Measurements from ENCODE around the gene KIF16B. TPM values are rescaled to one million over a fixed set of nuclear protein-coding genes. Genes with fewer than 3 reads are reported as not detected.

The KIF16B gene
- total RNA-seq, 1 experiment from 2014 or later: 4.6 TPM

DNA sequence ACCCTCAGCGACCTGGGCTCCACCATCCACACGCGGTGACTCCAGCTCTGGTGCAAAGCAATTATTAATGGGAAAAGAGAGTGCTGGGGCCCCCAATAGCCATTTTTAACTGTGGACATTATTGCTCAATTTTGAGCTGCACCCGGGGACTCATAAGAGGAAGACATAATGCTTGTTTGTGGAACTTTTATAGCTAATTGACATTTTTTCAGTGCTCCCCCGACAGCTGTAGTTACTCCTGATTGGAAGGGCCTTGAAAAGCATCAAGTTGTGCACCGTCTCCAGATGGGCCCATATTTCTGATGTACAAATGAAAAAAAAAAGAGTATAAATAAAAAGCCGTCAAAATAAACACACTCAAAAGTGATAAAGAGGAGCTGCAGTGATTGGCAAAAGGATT lies 327.0 kb downstream of the KIF16B start:
- POLR2A ChIA-PET (ENCODE audit: low non-redundant PET): interaction anchor here (0.6 kb wide), 1 partner anchor 417 kb away, joined by 4 read pairs; no protein-coding TSS in a partner anchor
- intact Hi-C loops (cut with micrococcal nuclease; ENCODE audit: unreplicated experiment): no loop called here
- Histone ChIP-seq H3K9me3 (ENCODE audit: low read depth, low read length, poor library complexity, severe bottlenecking) (no peaks in the 10 kb centered on the region), H3K27me3 (replicated peaks; ENCODE audit: insufficient read depth, low read depth, low read length, poor library complexity) (no peaks in the 10 kb centered on the region), H3K4me3 (ENCODE audit: low read depth, low read length, poor library complexity, severe bottlenecking) (no peak overlapping the region), H3K27ac (ENCODE audit: low read depth, low read length, poor library complexity, severe bottlenecking) (no peak overlapping the region), H3K4me1 (ENCODE audit: insufficient read depth, low read length, poor library complexity, severe bottlenecking) (no peaks in the 10 kb centered on the region), H3K36me3 (ENCODE audit: insufficient read depth, low read length, poor library complexity, severe bottlenecking) (no peaks in the 10 kb centered on the region)
- no peak for DNase-seq (ENCODE audit: low spot score)
- TF ChIP-seq, protein P1, sequence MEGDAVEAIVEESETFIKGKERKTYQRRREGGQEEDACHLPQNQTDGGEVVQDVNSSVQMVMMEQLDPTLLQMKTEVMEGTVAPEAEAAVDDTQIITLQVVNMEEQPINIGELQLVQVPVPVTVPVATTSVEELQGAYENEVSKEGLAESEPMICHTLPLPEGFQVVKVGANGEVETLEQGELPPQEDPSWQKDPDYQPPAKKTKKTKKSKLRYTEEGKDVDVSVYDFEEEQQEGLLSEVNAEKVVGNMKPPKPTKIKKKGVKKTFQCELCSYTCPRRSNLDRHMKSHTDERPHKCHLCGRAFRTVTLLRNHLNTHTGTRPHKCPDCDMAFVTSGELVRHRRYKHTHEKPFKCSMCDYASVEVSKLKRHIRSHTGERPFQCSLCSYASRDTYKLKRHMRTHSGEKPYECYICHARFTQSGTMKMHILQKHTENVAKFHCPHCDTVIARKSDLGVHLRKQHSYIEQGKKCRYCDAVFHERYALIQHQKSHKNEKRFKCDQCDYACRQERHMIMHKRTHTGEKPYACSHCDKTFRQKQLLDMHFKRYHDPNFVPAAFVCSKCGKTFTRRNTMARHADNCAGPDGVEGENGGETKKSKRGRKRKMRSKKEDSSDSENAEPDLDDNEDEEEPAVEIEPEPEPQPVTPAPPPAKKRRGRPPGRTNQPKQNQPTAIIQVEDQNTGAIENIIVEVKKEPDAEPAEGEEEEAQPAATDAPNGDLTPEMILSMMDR (conservative IDR thresholded peaks at IDR 0.05; ENCODE audit: low read depth, low read length): no peak
- no peak for TF ChIP-seq EZH2 (IDR thresholded peaks at IDR 0.05; ENCODE audit: borderline replicate concordance, low read depth, low read length, poor library complexity, severe bottlenecking)
- CTCF ChIA-PET: no interaction called here
- BruUV-seq (replicated peaks): no TSS peak

DNA sequence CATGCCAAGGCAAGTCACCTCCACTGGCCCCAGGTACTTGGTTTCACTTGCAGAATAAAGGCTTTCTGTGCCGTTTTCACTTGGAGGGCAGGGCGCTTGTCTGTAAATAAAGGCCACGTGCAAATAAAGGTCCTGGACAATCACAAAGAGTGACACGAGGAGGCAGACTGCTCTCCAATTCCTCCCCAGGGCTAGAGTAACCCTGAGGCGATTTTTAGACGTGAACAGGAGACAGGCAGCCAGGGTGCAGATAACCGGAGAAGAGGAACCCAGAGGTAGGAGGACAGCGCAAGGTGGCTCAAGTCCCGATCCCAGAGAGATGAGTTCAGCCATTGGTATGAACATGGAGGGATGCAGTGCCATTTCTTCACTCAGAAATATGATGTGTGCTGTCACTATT lies 327.4 kb downstream of the KIF16B start:
- TF ChIP-seq, protein P1 (conservative IDR thresholded peaks at IDR 0.05; ENCODE audit: low read depth, low read length): no peak
- TF ChIP-seq EZH2 (IDR thresholded peaks at IDR 0.05; ENCODE audit: borderline replicate concordance, low read depth, low read length, poor library complexity, severe bottlenecking): no peak
- H3K9me3 ChIP-seq (ENCODE audit: low read depth, low read length, poor library complexity, severe bottlenecking): no peaks in the 10 kb centered on the region
- H3K4me1 ChIP-seq (ENCODE audit: insufficient read depth, low read length, poor library complexity, severe bottlenecking): no peaks in the 10 kb centered on the region
- no TSS peak for BruUV-seq (replicated peaks)
- H3K27ac ChIP-seq (ENCODE audit: low read depth, low read length, poor library complexity, severe bottlenecking): no peak overlapping the region
- H3K36me3 ChIP-seq (ENCODE audit: insufficient read depth, low read length, poor library complexity, severe bottlenecking): no peaks in the 10 kb centered on the region
- DNase-seq (ENCODE audit: low spot score): no peak
- ChIA-PET CTCF (no interaction called here), POLR2A (ENCODE audit: low non-redundant PET) (no interaction called here)
- intact Hi-C loops (cut with micrococcal nuclease; ENCODE audit: unreplicated experiment): no loop called here
- H3K4me3 ChIP-seq (ENCODE audit: low read depth, low read length, poor library complexity, severe bottlenecking): no peak overlapping the region
- H3K27me3 ChIP-seq (replicated peaks; ENCODE audit: insufficient read depth, low read depth, low read length, poor library complexity): no peaks in the 10 kb centered on the region

DNA sequence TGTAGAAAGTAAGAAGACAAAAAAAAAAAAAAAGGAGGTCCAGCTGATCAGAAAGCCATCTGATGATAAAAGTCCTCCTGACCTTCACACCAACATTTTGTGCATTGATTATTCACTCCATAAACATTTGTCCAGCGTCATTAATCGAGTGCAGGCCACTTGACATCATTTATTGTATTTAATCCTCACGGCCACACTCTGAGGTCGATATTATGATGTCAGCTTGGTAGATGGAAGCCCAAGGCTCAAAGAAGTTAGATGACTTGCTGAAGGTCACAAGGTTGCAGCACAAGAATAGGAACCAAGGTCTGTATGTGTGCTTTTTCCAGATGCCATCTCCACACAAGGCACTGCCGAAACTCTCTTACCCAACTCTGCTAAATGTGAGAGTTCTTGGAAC lies 328.4 kb downstream of the KIF16B start:
- Histone ChIP-seq H3K27ac (ENCODE audit: low read depth, low read length, poor library complexity, severe bottlenecking) (no peak overlapping the region), H3K4me3 (ENCODE audit: low read depth, low read length, poor library complexity, severe bottlenecking) (no peak overlapping the region), H3K36me3 (ENCODE audit: insufficient read depth, low read length, poor library complexity, severe bottlenecking) (no peaks in the 10 kb centered on the region), H3K4me1 (ENCODE audit: insufficient read depth, low read length, poor library complexity, severe bottlenecking) (no peaks in the 10 kb centered on the region), H3K27me3 (replicated peaks; ENCODE audit: insufficient read depth, low read depth, low read length, poor library complexity) (no peaks in the 10 kb centered on the region), H3K9me3 (ENCODE audit: low read depth, low read length, poor library complexity, severe bottlenecking) (no peaks in the 10 kb centered on the region)
- no peak for TF ChIP-seq EZH2 (IDR thresholded peaks at IDR 0.05; ENCODE audit: borderline replicate concordance, low read depth, low read length, poor library complexity, severe bottlenecking)
- TF ChIP-seq, protein P1 (conservative IDR thresholded peaks at IDR 0.05; ENCODE audit: low read depth, low read length): no peak
- no TSS peak for BruUV-seq (replicated peaks)
- ChIA-PET POLR2A (ENCODE audit: low non-redundant PET) (no interaction called here), CTCF (no interaction called here)
- intact Hi-C loops (cut with micrococcal nuclease; ENCODE audit: unreplicated experiment): no loop called here
- no peak for DNase-seq (ENCODE audit: low spot score)
